ENCODE results near the gene EIF4EBP3. TPM values are rescaled to one million over a fixed set of nuclear protein-coding genes. Genes with fewer than 3 reads are reported as not detected.
A peak's percentile ranks its signal among the peaks of the same experiment; 100 is the strongest.

Gene EIF4EBP3
- total and polyA plus RNA-seq, 10 of the 15 experiments (the other 5 are each of a cell fraction or from before 2014, with no cell fraction given), result 3.5 to 16.1 (median 6.2) TPM

- TF ChIP-seq PKNOX1 (IDR thresholded peaks at IDR 0.05), result peak; percentile 99
- TF ChIP-seq NR2F1 (conservative IDR thresholded peaks at IDR 0.05), result 0 out of 2 replicates have a peak, but pooled peaks have one; percentile 12
- peak; percentile 65 to 83; a peak in 3 of 4 replicates for TF ChIP-seq BHLHE40 (IDR thresholded peaks at IDR 0.05; ENCODE audit: borderline replicate concordance in 1 of 2, low read depth in 2 of 2, low read length in 1 of 2)
- peak; percentile 96 for TF ChIP-seq PBX3 (IDR thresholded peaks at IDR 0.05; ENCODE audit: insufficient replicate concordance, low read depth, low read length)
- TF ChIP-seq CREB1 (IDR thresholded peaks at IDR 0.05; ENCODE audit: low read depth), result peak; percentile 87
- no peak; the same call in 1 of the 2 replicates for TF ChIP-seq LARP7 (IDR thresholded peaks at IDR 0.05)
- TF ChIP-seq NFYA (IDR thresholded peaks at IDR 0.05; ENCODE audit: borderline replicate concordance, low read depth, low read length), result no peak
- TF ChIP-seq HDAC2 (IDR thresholded peaks at IDR 0.05), result no peak
- peak; percentile 84 for TF ChIP-seq SIN3A (IDR thresholded peaks at IDR 0.05; ENCODE audit: low read depth, low read length)
- TF ChIP-seq FOXM1 (IDR thresholded peaks at IDR 0.05; ENCODE audit: low read depth, low read length), result no peak
- no peak for TF ChIP-seq CBX5 (IDR thresholded peaks at IDR 0.05; ENCODE audit: low read depth)
- no peak for TF ChIP-seq ESRRA (IDR thresholded peaks at IDR 0.05; ENCODE audit: low read length)
- peak; percentile 92 for TF ChIP-seq MXI1 (IDR thresholded peaks at IDR 0.05; ENCODE audit: low read depth, low read length)
- TF ChIP-seq MYB (IDR thresholded peaks at IDR 0.05; ENCODE audit: borderline replicate concordance, low read depth, low read length), result no peak
- TF ChIP-seq HSF1 (IDR thresholded peaks at IDR 0.05; ENCODE audit: low read depth, low read length), result no peak
- no peak for TF ChIP-seq GABPA (IDR thresholded peaks at IDR 0.05; ENCODE audit: low read depth)
- 0 out of 2 replicates have a peak, but pooled peaks have one; percentile 19 for TF ChIP-seq RELB (IDR thresholded peaks at IDR 0.05; ENCODE audit: low read depth)
- peak; percentile 86 for TF ChIP-seq FOXK2 (IDR thresholded peaks at IDR 0.05)
- TF ChIP-seq ETV6 (conservative IDR thresholded peaks at IDR 0.05 in 1 of 2, IDR thresholded peaks at IDR 0.05 in 1 of 2; ENCODE audit: borderline replicate concordance in 1 of 2, low read depth in 1 of 2), result no peak
- no peak for TF ChIP-seq ATF2 (IDR thresholded peaks at IDR 0.05; ENCODE audit: low read length)
- peak; percentile 57 for TF ChIP-seq SP1 (IDR thresholded peaks at IDR 0.05; ENCODE audit: low read depth, low read length)
- TF ChIP-seq SMARCA5 (IDR thresholded peaks at IDR 0.05), result no peak
- peak in 1 of 2 experiments; percentile 36; a peak in 1 of 4 replicates for TF ChIP-seq IKZF2 (IDR thresholded peaks at IDR 0.05)
- TF ChIP-seq BCL11A (IDR thresholded peaks at IDR 0.05; ENCODE audit: low read depth, low read length), result no peak; the same call in 1 of the 2 replicates
Measured at GRCh38 chr5:140547508-140548299, at the start of gene EIF4EBP3 (continued).

All from GM12878 (cell line).